ENCODE results near the gene KCNJ16.
"Not testable (repeated sequence)": the region's sequence is repeated elsewhere in the genome, so short reads cannot be mapped to it uniquely, and the experiment has no call there.

Gene KCNJ16

GRCh38 chr17:70074956-70075355, at the start of gene KCNJ16:
TSS of gene KCNJ16 (plus strand) at chr17:70075225. CDS start at chr17:70132088, 56,863 bp downstream.
- no peak for DNase-seq (ENCODE audit: low spot score)

DNA sequence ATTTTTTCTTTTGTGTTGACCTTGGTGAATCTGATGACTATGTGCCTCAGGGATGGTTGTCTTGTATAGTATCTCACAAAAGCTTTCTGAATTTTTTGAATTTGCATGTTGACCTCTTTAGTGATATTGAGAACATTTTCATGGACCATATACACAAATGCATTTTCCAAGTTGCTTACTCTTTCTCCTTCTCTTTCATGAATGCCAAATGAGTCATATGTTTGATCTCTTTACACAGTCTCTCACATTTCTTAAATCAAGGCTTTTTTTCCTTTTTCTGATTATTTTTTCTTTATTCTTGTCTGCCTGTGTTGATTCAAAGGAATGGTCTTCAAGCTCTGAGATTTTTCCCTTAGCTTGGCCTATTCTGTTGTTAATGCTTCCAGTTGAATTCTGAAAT, 46.6 kb upstream of the KCNJ16 start:
- DNase-seq (ENCODE audit: low spot score): no peak

- no peak for DNase-seq (ENCODE audit: low spot score)
These were observed 45.9 kb upstream of the KCNJ16 start for GRCh38 chr17:70028978-70029767.

DNA sequence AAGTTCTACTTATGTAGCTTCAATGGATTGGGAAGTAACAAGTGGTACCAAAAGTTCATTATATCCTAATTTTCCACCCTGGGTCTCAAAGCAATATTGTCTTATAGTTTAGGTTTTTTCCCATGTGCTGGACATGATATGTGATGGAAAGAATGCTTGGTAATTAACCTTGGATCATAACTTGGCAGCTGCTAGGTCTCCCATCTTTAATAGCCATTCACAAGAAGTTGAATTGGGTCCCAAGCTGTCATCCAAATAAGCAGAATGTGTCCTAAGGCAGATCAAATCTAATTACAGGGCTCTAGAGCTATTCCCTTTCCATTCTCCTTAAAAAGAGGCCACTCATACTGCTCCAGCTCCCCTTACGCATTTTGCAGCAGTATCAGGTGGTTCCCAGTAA, 44.7 kb upstream of the KCNJ16 start:
- DNase-seq (ENCODE audit: low spot score): no peak

DNA sequence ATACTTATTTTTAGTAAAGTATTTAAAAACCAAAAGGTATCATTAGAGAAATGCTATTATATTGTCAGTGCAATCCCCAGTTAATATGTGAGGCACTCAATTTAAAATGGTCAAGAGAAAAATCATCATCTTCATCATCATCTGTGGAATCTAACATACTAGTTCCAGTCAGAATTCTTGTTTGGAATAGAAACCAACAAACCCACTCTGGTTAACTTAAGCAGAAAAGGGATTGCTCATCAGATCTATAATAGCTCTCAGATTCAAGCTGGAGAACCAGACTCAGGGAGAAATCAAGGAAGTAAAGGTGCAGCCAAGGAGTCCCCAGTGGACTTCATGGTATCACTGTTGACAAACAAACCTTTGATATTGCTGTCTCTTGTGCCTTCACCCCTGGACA, 43.7 kb upstream of the KCNJ16 start:
- no peak for DNase-seq (ENCODE audit: low spot score)

DNA sequence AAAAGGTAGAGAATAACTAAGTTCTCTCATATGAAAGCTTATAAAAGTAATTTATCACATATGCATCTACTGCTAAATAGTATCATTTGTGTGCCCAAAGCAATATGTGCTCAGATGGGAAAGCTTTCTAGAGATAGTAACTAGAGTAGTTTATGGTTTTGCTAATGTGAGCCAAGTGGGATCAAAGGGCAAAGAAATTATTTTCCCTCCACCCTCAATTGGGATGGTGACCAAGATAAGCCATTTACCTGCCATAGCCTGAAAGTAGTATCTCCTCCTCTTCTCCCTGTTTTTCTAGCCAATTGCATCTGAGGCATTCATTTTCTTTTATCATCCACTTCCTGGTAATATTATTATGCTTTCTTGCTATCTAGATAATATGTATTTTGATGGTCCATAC, 41.9 kb upstream of the KCNJ16 start:
- DNase-seq (ENCODE audit: low spot score): no peak

GRCh38 chr17:70034158-70034557, 40.9 kb upstream of the KCNJ16 start:
- no peak for DNase-seq (ENCODE audit: low spot score)

GRCh38 chr17:70037498-70037897, 37.5 kb upstream of the KCNJ16 start:
- DNase-seq (ENCODE audit: low spot score): no peak

DNA sequence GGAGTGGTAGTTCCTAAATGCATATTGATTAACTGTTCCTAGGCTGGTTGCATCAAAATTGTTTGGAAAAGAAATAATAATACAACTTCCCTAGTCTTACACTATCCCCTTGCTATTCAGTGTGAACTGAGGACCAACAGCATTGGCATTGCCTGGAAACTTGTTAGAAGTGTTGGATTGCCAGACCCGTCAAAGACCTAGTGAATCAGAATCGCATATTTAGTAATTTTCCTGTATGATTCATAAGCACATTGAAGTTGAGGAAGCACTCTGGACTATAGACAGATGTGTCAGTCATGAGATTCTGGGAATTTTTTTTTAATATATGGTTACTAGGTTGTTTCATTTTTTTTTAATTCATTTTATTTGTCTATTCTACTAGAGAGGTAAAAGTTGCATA, 34.7 kb upstream of the KCNJ16 start:
- DNase-seq (ENCODE audit: low spot score): no peak

DNA sequence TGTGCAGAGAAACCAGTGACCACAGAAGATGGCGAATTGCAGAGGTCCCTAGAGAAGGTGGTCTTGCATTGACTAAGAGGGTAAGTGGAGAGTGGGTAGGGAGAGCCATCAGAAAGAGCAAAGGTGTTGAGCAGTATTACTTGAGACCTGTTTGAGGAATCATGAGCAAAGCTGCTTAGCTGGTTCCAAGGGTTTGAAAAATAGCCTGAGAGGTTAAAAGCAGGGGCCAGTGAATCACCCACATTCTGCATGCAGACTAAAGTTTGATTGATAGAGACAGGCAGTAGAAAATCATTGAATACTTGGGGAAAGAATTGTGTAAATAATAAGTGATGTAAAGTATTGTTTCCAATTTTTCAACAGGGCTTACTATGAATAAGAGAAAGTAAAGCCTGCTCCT, 34.0 kb upstream of the KCNJ16 start:
- DNase-seq (ENCODE audit: low spot score): no peak

DNA sequence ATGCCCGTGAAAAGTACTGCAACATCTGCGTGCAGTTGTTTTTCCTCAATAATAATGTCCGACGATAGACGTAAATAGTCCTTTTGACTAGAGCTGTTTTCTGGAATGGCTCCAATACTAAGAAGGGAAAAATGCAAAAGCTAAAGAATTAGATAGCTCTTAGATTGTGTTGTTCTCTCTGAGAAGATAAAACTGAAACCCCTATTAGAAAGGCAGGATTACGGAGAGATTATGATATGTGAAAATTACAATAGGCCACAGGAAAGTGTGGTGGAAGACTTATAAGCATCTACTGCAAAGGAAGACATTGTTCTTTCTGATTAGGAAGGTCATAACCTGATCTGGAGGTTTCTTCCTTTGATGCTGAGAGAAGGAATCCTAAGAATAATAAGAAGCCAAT, 33.5 kb upstream of the KCNJ16 start:
- DNase-seq (ENCODE audit: low spot score): no peak

GRCh38 chr17:70045780-70046179, 29.2 kb upstream of the KCNJ16 start:
- DNase-seq (ENCODE audit: low spot score): not testable (repeated sequence)

GRCh38 chr17:70047619-70048419, 27.2 kb upstream of the KCNJ16 start:
- DNase-seq (ENCODE audit: low spot score): no peak

DNA sequence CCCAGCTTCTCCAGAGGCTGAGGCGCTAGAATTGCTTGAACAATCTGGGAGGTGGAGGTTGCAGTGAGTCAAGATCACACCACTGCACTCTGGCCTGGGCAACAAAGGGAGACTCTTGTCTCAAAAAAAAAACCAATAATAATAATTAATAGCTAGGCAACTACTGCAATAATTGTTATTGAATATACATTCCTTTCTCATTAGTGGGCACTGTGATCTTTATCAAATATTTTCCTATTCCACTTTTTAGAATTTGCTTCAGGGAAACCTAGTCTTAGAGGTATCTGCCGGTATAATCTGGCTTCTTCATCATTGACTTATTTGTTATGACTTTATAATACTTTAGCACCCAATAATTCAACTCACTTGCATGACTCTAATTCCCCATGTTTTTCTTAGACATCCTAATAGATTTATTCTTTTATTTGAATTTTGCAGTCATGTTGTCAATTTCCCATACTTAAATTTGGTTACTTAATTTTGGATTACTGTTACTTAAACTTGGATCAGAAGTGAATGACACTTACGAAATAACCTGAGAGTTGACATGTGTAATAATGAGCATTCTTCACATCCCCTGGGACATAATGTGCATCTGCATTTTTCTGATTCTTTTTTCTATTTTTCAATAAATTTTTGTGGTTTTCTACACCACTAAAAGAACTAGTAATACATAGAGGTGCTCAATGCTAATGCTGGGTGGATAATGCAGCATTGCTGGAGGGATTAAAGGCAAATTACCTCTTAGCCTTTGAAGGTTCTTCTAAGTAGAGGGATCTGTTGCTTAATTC, 25.0 kb upstream of the KCNJ16 start:
- DNase-seq (ENCODE audit: low spot score): no peak

DNA sequence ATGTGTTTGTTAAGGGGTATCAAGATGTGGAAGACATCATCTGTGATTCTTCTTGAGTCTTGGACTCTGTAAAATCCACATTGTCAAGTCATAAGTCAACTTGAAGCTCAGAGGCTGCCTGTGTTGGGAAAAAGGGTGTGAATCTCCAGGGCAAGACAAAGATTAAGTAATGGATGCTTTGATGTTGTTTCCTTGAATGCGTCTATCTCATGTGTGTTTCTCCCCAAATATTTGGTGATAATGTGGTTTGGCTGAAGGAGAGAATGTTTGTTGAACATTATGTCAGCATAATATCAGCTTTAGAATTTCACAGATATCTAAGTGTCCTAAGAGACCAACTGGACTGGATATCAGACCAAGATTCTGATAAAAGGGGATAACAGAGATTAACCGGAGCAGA, 24.1 kb upstream of the KCNJ16 start:
- DNase-seq (ENCODE audit: low spot score): no peak

- no peak for DNase-seq (ENCODE audit: low spot score)
These were observed 21.5 kb upstream of the KCNJ16 start for GRCh38 chr17:70053241-70054234.

DNA sequence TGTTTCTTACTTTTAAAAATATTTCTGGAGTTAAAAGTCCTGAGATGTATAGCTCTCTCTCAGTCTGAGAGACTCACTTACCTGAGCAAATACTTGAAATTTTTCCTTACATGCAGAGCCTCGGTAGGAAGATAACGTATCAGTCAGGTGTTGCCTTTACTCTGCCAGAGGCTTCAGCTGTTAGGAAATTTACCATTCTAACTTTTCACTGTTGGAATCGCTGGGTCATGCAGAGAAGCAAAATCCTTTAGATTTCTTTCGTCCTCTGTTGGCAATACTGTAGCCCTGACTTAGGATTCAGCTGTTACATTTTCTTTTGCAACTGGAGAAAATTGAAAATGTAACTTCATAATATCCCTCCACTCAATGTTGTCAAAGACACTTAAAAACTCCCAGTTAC, 20.0 kb upstream of the KCNJ16 start:
- no peak for DNase-seq (ENCODE audit: low spot score)

GRCh38 chr17:70059071-70059470, 16.0 kb upstream of the KCNJ16 start:
- no peak for DNase-seq (ENCODE audit: low spot score)

- no peak for DNase-seq (ENCODE audit: low spot score)
These were observed 15.4 kb upstream of the KCNJ16 start for GRCh38 chr17:70059649-70060048.

DNA sequence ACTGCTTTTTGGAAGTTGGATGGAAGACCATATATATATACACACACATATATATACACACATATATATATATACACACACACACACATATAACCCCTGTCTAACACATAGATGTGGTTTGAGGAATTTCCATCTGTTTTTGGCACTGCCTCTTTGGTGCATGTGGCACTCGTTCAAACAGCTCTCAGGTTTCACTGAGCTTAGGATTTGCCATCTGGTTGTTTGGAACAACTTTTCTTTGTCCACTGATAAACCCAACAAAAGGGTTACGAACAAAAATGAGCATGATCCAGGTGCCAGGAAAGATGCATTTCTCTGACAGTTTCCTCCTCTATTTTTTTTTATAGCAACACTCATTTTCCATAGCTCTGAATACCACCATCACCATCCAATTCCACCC, 14.6 kb upstream of the KCNJ16 start:
- DNase-seq (ENCODE audit: low spot score): no peak

GRCh38 chr17:70067134-70067533, 7.9 kb upstream of the KCNJ16 start:
- DNase-seq (ENCODE audit: low spot score): no peak
